Liver (tissue), 3 donors: Measurements from ENCODE around the gene HCN2.

Experiments
- ATF3 ChIP-seq: IDR thresholded peaks from 2 replicates; pipeline ENCODE4 v1.6.1; 2016; ENCODE audit warnings: antibody characterized with exemption
- CTCF ChIP-seq: fragments of 150-350 bp; IDR thresholded peaks from 2 replicates; pipeline ENCODE4 v1.5.1; 2017; ENCODE audit warnings: improper control_type of control experiment, low read depth, low read length; ENCODE audit not compliant: missing input control
- JUND ChIP-seq, 2 donors: IDR thresholded peaks; 2 replicates each; pipeline ENCODE4 v1.6.1; 2016; ENCODE audit warnings: antibody characterized with exemption in 2 of 2
- REST ChIP-seq: IDR thresholded peaks from 2 replicates; pipeline ENCODE4 v1.6.1; 2016; ENCODE audit warnings: antibody characterized with exemption, mild to moderate bottlenecking
- YY1 ChIP-seq: IDR thresholded peaks from 2 replicates; pipeline ENCODE4 v1.6.1; 2016; ENCODE audit warnings: antibody characterized with exemption, mild to moderate bottlenecking
- donor health status: healthy.
- donor health status: healthy.

- TF ChIP-seq CTCF (no peak), JUND (IDR thresholded peaks at IDR 0.05) (no peak), YY1 (no peak), REST (no peak), ATF3 (no peak)
Measured at GRCh38 chr19:613732-614567, 24.3 kb downstream of the HCN2 start.
